ENCODE data around the gene IFFO2. TPM values are rescaled to one million over a fixed set of nuclear protein-coding genes. Genes with fewer than 3 reads are reported as not detected.

The IFFO2 gene
- total RNA-seq, 1 donor from 2014 or later = 34.6 TPM

- peaks cover 85% of the 10 kb centered on the region for H3K4me1 ChIP-seq
Observed at GRCh38 chr1:18943914-18944572, 12.4 kb downstream of the IFFO2 start.

GRCh38 chr1:18943162-18943561 lies 13.3 kb downstream of the IFFO2 start:
- Histone ChIP-seq H3K27ac (no peak overlapping the region), H3K4me3 (no peak overlapping the region), H3K4me1 (peaks cover 85% of the 10 kb centered on the region), H3K9me3 (no peaks in the 10 kb centered on the region), H3K27me3 (no peaks in the 10 kb centered on the region), H3K36me3 (no peaks in the 10 kb centered on the region)
- intact Hi-C loops (cut with DNase I) = loop anchor here (5.0 kb wide), 1 partner anchor 1844 kb away; the partner anchor contains the start of gene HP1BP3
- DNase-seq (ENCODE audit: extremely low spot score in 2 of 2) = no peak
- no peak for TF ChIP-seq POLR2A (IDR thresholded peaks at IDR 0.05)
- no peak for TF ChIP-seq POLR2AphosphoS5 (IDR thresholded peaks at IDR 0.05; ENCODE audit: insufficient read depth in 1 of 2, low read depth in 1 of 2)
- no peak for TF ChIP-seq CTCF (IDR thresholded peaks at IDR 0.05)

More at GRCh38 chr1:18943914-18944572, 12.4 kb downstream of the IFFO2 start:
- Histone ChIP-seq H3K27me3 (no peaks in the 10 kb centered on the region), H3K9me3 (no peaks in the 10 kb centered on the region), H3K27ac (peak overlapping the region; percentile 66), H3K4me3 (no peak overlapping the region), H3K36me3 (no peaks in the 10 kb centered on the region)
- TF ChIP-seq POLR2A (IDR thresholded peaks at IDR 0.05) = no peak
- intact Hi-C loops (cut with DNase I) = loop anchor here (5.0 kb wide), 1 partner anchor 1843 kb away; the partner anchor contains the start of gene HP1BP3
- DNase-seq (ENCODE audit: extremely low spot score in 2 of 2) = no peak

GRCh38 chr1:18942340-18942739 lies 14.1 kb downstream of the IFFO2 start:
- Histone ChIP-seq H3K4me1 (peaks cover 82% of the 10 kb centered on the region), H3K27ac (peak overlapping the region; percentile 37)

GRCh38 chr1:18941221-18942141 lies 15.0 kb downstream of the IFFO2 start:
- intact Hi-C loops (cut with DNase I) = loop anchor here (5.0 kb wide), 1 partner anchor 1846 kb away; the partner anchor contains the start of gene HP1BP3
- no peaks in the 10 kb centered on the region for H3K27me3 ChIP-seq
- H3K36me3 ChIP-seq = no peaks in the 10 kb centered on the region
- no peak for DNase-seq (ENCODE audit: extremely low spot score in 2 of 2)
- no peaks in the 10 kb centered on the region for H3K9me3 ChIP-seq
- H3K27ac ChIP-seq = peak overlapping the region; percentile 37
- peaks cover 74% of the 10 kb centered on the region for H3K4me1 ChIP-seq
- H3K4me3 ChIP-seq = no peak overlapping the region
- TF ChIP-seq CTCF (IDR thresholded peaks at IDR 0.05) (no peak), POLR2A (IDR thresholded peaks at IDR 0.05) (no peak), POLR2AphosphoS5 (IDR thresholded peaks at IDR 0.05; ENCODE audit: insufficient read depth in 1 of 2, low read depth in 1 of 2) (no peak)

More at GRCh38 chr1:18942340-18942739, 14.1 kb downstream of the IFFO2 start:
- Histone ChIP-seq H3K4me3 (no peak overlapping the region), H3K27me3 (no peaks in the 10 kb centered on the region), H3K36me3 (no peaks in the 10 kb centered on the region), H3K9me3 (no peaks in the 10 kb centered on the region)
- DNase-seq (ENCODE audit: extremely low spot score in 2 of 2) = no peak
- TF ChIP-seq POLR2AphosphoS5 (IDR thresholded peaks at IDR 0.05; ENCODE audit: insufficient read depth in 1 of 2, low read depth in 1 of 2) (no peak), CTCF (IDR thresholded peaks at IDR 0.05) (no peak), POLR2A (IDR thresholded peaks at IDR 0.05) (no peak)
- intact Hi-C loops (cut with DNase I) = loop anchor here (5.0 kb wide), 1 partner anchor 1845 kb away; the partner anchor contains the start of gene HP1BP3

- H3K4me1 ChIP-seq = peaks cover 64% of the 10 kb centered on the region
- no peaks in the 10 kb centered on the region for H3K36me3 ChIP-seq
- no peaks in the 10 kb centered on the region for H3K27me3 ChIP-seq
- H3K9me3 ChIP-seq = no peaks in the 10 kb centered on the region
- intact Hi-C loops (cut with DNase I) = loop anchor here (5.0 kb wide), 1 partner anchor 1847 kb away; the partner anchor contains the start of gene HP1BP3
- H3K4me3 ChIP-seq = no peak overlapping the region
- peak overlapping the region; percentile 16 for H3K27ac ChIP-seq
- no peak for DNase-seq (ENCODE audit: extremely low spot score in 2 of 2)
- TF ChIP-seq POLR2AphosphoS5 (IDR thresholded peaks at IDR 0.05; ENCODE audit: insufficient read depth in 1 of 2, low read depth in 1 of 2) (no peak), POLR2A (IDR thresholded peaks at IDR 0.05) (no peak), CTCF (IDR thresholded peaks at IDR 0.05) (no peak)
Observed at GRCh38 chr1:18940303-18941020, 16.0 kb downstream of the IFFO2 start.
